HG03280 (cell line): ENCODE data around the gene CLCN3.
A peak's percentile ranks its signal among the peaks of the same experiment; 100 is the strongest.
"Not testable (repeated sequence)": the region's sequence is repeated elsewhere in the genome, so short reads cannot be mapped to it uniquely, and the experiment has no call there.

Source experiments
- ATAC-seq: cut with Tn5 transposase; IDR thresholded peaks from one replicate; pipeline ENCODE4 v1.9.1; 2021; ENCODE audit warnings: mild to moderate bottlenecking, moderate library complexity; ENCODE audit not compliant: unreplicated experiment

The CLCN3 gene

DNA sequence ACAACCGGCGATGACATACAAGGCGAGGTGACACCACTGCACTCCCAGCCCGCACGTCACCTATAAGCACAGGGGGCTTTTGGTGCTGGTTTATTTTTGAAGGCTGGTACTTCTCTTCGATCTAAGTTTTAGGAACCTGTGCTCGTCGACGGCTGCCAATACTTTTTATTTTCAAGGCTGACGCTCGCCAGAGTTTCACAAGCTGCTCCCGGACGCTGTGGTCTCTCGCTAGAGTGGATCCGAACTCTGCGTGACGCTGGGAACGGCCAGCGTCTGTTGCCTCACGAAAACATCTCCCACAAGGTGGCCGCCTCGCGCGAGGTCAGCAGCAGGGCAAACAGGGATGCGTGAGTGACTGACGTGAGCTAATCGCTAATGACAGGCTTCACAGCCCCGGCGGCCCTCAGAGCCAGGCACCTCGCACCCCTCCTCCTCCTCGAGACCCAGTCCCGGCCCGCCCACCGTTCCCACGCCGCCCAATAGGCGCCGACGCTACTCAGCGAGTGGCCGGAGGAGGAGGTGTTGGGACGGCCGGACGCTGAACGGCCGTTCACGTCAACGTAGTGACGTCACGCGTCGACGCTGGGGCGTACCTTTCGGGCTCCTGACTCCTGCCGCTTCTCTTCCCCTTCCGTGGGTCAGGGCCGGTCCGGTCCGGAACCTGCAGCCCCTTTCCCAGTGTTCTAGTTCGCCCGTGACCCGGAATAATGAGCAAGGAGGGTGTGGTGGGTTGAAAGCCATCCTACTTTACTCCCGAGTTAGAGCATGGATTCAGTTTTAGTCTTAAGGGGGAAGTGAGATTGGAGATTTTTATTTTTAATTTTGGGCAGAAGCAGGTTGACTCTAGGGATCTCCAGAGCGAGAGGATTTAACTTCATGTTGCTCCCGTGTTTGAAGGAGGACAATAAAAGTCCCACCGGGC, at the start of gene CLCN3:
Gene CLCN3 (plus strand): TSS at position 621 of the 922 bp plus-strand sequence. CDS start 15,351 bp downstream, outside the sequence.
- ATAC-seq: peak; percentile 96

- ATAC-seq: not testable (repeated sequence)
These were observed 49.4 kb upstream of the CLCN3 start for GRCh38 chr4:169571012-169571411.

- no peak for ATAC-seq
These were observed 48.9 kb upstream of the CLCN3 start for GRCh38 chr4:169571435-169571834.

- ATAC-seq: no peak
These were observed 46.5 kb upstream of the CLCN3 start for GRCh38 chr4:169573889-169574288.

- peak; percentile 97 for ATAC-seq
These were observed 38.2 kb upstream of the CLCN3 start for GRCh38 chr4:169582203-169582602.

- no peak for ATAC-seq
These were observed 37.7 kb upstream of the CLCN3 start for GRCh38 chr4:169582706-169583105.

DNA sequence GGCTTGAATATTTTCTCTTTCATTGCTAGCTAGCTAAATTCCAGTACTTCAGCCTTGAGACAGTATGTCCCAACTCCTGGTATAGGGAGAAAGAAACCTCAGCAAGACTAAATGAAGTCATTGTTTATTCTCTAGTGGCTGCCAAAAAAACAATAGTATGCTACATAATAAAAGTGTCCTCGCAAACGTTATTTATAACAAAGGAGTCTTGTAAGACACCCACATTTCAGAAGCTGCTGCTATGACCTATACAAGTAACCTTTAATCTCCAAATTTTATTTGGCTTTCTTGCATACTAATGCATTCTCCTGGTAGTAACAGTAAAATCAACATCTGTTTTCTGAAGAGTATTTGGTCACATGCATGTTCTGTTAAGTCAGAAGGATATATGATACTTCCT, 36.8 kb upstream of the CLCN3 start:
- ATAC-seq: no peak

DNA sequence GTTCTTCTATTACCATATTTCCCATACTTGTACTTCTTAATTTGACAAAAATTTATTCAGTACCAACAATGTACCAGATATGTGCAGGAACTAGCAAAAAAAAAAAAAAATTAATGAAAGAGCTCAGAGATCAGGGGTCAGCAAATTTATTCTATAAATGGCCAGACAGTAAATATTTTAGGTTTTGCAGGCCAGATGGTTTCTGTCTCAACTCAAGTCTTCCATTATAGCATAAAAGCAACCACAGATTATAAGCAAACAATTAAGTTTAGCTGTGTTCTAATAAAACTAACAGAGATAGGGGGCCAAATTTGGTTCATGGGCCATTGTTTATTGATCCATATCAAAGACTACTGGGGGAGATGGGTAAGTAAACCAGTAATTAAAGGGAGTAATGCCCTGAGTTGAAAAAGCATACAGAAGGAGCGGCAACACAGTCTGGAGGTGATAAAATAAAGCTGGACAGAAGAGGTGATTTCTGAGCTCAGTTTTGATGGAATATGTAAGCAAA, 27.3 kb upstream of the CLCN3 start:
- no peak for ATAC-seq

- ATAC-seq: no peak
These were observed 25.7 kb upstream of the CLCN3 start for GRCh38 chr4:169594560-169595195.

DNA sequence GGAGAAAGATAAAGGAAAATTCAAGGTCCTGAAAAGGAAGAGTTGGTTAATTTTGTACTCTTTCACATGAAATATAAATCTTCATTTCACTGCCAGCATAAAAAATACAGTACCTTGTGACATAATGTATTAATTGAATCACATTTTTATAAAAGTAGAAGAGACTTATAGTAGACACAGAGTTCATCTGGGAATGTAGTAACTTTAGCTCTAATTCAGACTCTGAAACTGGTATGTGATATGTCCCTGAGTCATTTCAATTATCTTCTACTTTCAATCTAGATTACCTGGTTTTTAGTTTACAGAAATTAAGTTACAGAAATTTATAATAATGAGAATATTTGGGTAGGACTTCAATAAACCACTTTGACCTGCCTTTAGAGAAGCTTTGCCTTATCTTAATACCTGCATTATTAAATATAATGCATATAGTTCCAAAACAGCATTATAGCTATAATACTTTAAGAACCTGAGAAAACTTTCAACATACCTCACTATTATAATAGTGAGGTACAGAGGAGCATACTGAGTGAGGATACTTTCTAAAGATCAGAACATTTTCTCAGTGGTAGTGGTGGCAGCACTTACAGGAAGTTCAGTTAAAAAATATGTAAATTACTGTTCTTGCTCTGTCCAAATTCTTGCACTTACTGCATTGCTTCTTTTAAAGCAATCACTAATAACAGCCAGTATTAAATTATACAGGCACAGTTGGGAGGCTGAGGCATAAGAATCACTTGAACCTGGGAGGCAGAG, 19.2 kb upstream of the CLCN3 start:
- peak; percentile 64 for ATAC-seq

GRCh38 chr4:169603312-169603711, 17.1 kb upstream of the CLCN3 start:
- ATAC-seq: no peak

DNA sequence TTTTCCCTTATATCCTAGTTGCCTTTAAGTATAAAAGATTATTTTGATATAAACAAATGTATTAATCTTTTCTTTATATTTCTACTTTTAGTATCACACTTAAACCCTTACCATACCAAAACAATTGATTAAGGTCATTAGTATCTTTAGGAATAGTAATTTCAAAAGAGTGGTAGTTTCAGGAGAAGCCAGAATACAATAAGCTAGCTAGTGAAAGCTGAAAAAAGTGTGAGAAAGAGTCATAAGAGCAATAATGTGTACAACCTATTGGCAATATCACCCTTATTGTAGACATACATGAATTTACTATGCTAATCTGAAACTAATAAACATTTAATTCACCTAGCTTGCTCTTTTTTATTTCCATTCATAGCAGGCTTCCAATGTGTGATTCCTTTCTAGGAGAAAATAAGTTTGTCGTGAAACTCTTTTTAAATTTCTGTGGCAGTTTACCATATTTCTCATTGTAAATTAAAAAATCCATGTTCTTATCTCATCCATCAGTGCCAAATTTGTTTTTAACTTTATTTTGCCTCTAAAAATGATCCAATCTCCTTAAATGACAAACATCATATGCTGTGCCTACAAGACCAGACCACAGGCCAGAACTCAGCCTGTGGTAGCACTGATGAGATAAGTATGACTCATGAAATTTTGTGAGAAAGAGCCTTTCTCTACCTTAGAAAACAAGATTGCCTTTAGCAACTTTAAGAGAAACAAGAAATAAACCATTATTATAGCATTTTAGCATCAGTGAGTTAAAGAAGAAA, 16.1 kb upstream of the CLCN3 start:
- ATAC-seq: peak; percentile 70

DNA sequence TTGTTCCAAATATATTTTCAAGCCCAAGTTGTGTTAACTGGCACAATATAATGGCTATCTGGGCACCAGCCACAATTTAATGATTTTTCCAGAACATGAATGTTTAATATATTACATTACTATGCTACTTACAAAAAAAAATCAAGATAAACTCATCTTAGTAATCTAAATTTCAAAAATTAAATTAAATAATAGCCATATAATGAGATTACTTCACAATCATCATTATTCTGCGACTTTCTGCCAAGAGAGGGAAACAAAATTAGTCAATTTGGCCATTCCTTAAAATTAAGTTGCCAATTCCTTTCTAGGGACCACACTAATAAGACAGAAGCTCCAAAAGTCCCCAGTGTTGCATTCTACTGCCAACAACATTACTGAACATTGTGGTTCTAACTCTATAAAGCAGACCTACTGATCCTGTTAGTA, 15.5 kb upstream of the CLCN3 start:
- ATAC-seq: no peak

DNA sequence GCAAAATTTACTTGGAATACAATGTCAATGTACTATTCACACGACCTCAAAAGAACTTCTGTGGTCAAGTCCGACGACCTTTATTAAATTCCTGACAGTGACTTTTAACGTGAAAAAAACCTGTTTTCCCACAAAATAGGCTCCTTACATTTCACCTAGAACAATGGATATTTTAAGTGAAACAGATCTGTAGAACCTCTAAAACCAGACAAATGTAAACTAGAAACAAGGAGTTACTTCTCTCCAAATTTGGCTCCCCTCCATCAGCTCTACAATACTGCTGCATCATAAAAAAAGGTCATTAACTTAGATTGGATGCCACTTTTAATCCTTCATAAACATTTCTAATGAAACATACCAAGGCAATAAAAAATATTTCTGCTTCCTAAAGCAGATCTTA, 9.2 kb upstream of the CLCN3 start:
- ATAC-seq: no peak

- peak; percentile 91 for ATAC-seq
These were observed 8.1 kb upstream of the CLCN3 start, which contains the start of gene NEK1 for GRCh38 chr4:169611991-169612870. Gene NEK1, minus strand, starts transcription at chr4:169612583. Its CDS starts 9,953 bp downstream, at chr4:169602630.

DNA sequence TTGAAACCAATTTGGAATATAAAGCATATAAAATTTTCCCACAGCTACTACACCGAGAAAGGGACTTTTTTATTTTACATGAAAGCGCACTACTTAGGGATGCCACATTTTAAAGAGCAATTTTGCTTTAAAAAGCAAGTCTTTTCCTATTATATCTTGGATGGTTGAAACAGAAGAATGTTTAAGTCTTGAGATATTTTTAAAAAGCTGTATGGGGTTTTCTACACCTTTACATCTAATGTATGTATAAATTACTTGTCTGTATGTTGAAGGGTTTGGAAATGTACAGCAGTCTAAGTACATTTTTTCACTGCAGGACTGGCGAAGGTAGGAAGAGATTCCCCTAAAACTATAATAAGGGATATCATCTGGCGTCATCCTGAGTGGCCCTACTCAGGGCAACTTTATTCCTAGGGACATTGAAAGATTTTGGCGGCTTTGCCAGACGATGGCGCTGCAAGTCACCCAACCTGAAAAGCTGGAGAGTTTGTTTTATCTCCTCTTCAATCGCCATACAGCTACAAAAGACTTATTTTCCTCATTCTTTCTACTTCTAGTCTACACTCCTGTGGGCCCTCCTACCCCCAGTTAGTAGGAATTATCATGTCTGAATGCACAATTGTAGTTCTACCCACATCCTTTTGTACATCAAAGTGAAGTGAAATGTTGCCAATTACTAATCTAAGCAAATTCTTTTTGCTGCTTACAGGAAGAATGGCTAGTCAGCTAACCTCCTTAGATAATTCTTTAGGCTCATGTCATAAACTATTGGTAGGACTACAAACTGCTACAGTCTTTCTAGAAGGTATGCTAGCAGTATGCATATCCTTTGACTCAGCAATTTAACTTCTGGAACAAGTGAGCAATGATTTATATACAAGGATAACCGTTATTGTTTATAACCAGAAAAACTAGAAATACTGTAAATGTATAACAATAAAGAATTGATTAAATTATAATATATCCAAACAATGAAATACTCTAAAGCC, 7.2 kb upstream of the CLCN3 start:
- peak; percentile 38 for ATAC-seq

DNA sequence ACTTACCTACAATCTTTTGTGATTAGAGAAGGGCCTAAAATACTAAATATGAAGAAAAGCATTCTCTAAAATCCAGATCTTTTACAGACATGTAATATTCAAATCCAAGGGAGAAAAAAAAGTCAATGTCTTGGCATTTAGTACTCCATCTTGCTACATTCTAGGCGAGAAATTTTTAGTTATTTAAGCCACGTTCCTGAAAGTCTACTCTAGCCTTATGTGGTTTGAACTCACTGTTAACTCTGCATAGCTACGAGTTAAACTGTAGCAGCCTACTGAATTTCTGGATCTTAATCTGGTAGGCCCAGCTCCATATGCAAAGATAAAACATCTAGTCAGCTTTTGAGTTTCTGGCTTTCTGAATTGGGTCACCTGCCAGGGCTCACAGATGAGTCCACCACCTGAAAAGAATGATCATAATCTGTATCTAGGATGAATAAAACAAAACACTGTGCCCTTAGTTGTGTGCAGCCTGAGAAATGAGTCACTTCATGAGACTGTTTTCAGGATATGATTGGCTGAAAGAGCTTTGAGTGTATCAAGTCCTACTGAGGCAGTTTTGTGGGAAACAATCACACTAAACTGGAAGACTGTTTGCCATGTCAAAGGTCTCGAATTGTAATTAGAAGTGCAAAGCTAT, 4.8 kb upstream of the CLCN3 start:
- no peak for ATAC-seq

DNA sequence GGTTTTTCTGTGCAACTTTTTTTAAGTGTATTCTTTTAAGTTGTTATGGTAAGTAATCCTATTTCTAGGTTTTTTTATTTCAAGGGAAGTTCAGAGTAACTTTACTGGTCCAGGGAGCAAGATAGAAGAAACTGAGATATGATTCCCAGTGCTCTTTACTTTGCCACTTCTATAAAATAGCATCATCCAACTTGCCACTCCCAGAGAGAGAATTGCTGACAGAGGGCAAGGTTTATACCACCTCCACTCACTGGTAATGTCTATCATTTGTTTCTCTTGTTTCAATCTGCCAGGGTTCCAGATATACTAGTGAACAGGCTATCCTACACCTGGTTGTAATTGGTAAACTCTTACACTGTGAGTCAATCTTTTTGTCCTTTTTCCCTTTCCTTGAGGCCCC, 3.5 kb upstream of the CLCN3 start:
- no peak for ATAC-seq
